ENCODE data around the gene MEX3C. TPM values are rescaled to one million over a fixed set of nuclear protein-coding genes. Genes with fewer than 3 reads are reported as not detected.

MEX3C gene
- total RNA-seq, 1 experiment from 2014 or later: 21.6 TPM

DNA sequence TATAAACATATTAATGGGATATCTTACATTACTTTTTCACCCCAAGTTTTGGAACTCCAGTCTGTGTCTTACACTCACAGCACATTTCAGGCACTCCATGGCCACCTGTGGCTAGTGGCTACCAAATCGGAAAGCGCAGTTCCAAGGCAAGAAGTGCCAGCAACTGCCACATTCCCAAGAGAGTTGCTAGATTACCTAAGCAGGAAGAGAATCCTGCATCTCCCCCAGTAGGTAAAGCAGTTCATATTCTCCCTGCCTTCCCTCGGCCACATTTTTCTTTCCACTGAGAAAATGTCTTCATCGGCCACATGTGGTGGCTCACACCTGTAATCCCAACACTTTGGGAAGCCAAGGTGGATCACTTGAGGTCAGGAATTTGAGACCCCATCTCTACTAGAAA is 62.8 kb downstream of the MEX3C start:
- in situ Hi-C loops (cut with HindIII; ENCODE audit: low pct_unique_long_range_greater_than_20kb, low sequenced_read_pairs): no loop called here
- no peak for DNase-seq (ENCODE audit: low read depth)

DNA sequence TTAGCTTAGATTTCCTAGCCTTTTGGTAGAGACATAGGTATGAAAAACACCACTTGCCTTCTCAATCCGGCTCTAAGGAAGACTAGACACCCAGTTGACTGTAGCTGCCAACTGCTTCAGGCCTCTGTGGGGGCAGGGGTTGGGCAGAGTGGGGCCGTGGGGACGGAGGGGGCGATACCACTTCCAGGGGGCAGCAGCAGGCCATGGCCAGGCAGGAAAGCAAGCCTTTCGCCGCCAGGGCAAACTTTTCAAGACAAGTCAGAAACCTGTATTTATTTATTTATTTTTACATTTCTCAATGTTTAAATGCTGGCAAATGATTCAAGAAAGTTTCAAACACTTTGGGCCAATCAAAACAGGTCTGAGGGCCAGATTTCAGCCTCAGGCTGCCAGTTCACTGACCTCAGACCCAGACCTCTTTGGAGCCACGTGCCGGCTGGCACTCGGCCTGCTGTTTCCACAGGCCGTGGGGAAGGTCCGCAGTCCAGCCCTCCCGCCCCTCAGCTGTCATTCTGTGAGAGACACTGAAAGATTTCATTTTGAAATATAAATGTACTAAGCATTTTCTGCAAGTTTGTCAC is 63.8 kb downstream of the MEX3C start:
- in situ Hi-C loops (cut with HindIII; ENCODE audit: low pct_unique_long_range_greater_than_20kb, low sequenced_read_pairs): no loop called here
- DNase-seq (ENCODE audit: low read depth): peak; percentile 30

- DNase-seq (ENCODE audit: low read depth): no peak
- in situ Hi-C loops (cut with HindIII; ENCODE audit: low pct_unique_long_range_greater_than_20kb, low sequenced_read_pairs): no loop called here
These were observed 65.1 kb downstream of the MEX3C start for GRCh38 chr18:51132256-51132935.

- no peak for DNase-seq (ENCODE audit: low read depth)
- in situ Hi-C loops (cut with HindIII; ENCODE audit: low pct_unique_long_range_greater_than_20kb, low sequenced_read_pairs): no loop called here
These were observed 68.9 kb downstream of the MEX3C start for GRCh38 chr18:51128533-51128932.

GRCh38 chr18:51127664-51128063 is 69.8 kb downstream of the MEX3C start:
- DNase-seq (ENCODE audit: low read depth): no peak
- in situ Hi-C loops (cut with HindIII; ENCODE audit: low pct_unique_long_range_greater_than_20kb, low sequenced_read_pairs): no loop called here

DNA sequence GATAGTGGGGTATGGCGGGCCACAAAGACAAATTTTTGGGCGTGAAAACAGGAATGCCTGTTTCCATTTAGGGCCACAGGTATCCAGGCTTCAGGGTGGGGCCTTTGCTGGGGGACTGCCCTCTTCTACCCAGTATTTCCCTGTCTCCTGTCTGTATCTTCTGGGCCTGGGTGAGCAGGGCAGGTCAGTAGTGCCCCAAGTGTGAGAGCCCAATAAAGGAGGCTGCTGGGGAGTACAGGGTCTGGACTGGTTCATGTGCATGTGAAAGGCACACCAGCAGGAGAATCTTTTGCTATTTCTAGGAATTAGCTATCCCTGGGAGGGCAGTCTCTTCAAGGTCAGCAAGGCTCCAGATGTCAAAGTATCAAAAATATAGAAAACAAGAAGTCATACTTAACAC is 71.5 kb downstream of the MEX3C start:
- in situ Hi-C loops (cut with HindIII; ENCODE audit: low pct_unique_long_range_greater_than_20kb, low sequenced_read_pairs): no loop called here

More for the DNA sequence above, 71.5 kb downstream of the MEX3C start:
- no peak for DNase-seq (ENCODE audit: low read depth)

Other genes with a start within 250 kb of the MEX3C start
- 6.0 and 16.2 TPM in 2 replicates for gene ELAC1, start 229.6 kb downstream of the MEX3C start, total RNA-seq (2014; rRNA removed; shearing (Covaris generic); ENCODE audit: low replicate concordance)
- 39.4 and 48.9 TPM in 2 replicates for gene SMAD4, start 167.5 kb downstream of the MEX3C start, total RNA-seq (2014; rRNA removed; shearing (Covaris generic); ENCODE audit: low replicate concordance)

All from Caki2 (cell line).